K562 (cell line): ENCODE results near the gene RPUSD1. TPM values are rescaled to one million over a fixed set of nuclear protein-coding genes. Genes with fewer than 3 reads are reported as not detected.
A peak's percentile ranks its signal among the peaks of the same experiment; 100 is the strongest.

Source experiments
- ADNP ChIP-seq: fragments of 200-800 bp; sonication (Bioruptor generic); IDR thresholded peaks from 2 replicates; pipeline ENCODE4 v1.6.1; 2016; ENCODE audit warnings: missing genetic modification characterization, missing compliant biosample characterization
- PCBP1 ChIP-seq: fragments of 200-400 bp; formaldehyde crosslinking; IDR thresholded peaks from 2 replicates; pipeline ENCODE4 v1.6.1; 2018; ENCODE audit warnings: mild to moderate bottlenecking, low read depth, low read length; ENCODE audit not compliant: poor library complexity, severe bottlenecking
- RFX7 ChIP-seq: fragments of 250-450 bp; sonication (Bioruptor Pico); IDR thresholded peaks from 2 replicates; pipeline ENCODE4 v1.5.1; 2021; ENCODE audit warnings: mild to moderate bottlenecking
- polyA plus RNA-seq, 8 experiments: library from polyadenylated mRNA; depleted of rRNA in 4 of 8; stranded (reverse) in 5 of 8; unstranded in 3 of 8; fragments of >200 nt; fragmentation: Nextera tagmentation in 2 of 8; fragmentation: Illumina TruSeq in 1 of 8; extraction: Ambion mirVana in 2 of 8; extraction: Trizol in 1 of 8; gene quantifications; 2 replicates each; pipeline versions ENCODE4 v1.2.1 to v1.2.3, GENCODE V29; 2011 to 2014; ENCODE audit warnings: inconsistent platforms in 1 of 8, missing spikeins in 1 of 8
- total RNA-seq, 7 experiments: library from RNA; depleted of rRNA in 6 of 7; stranded (reverse); fragments of >200 nt in 6 of 7; fragmentation: Illumina TruSeq in 2 of 7; extraction: Trizol in 2 of 7; gene quantifications; 2 replicates each; pipeline versions ENCODE4 v1.2.1 to v1.2.3, GENCODE V29; 2011 to 2021; ENCODE audit warnings: low replicate concordance in 1 of 7
- TF ChIP-seq, protein P1 (sequence below): fragments of 450-650 bp; IDR thresholded peaks from 2 replicates; pipeline ENCODE4 v1.6.1; 2016; ENCODE audit warnings: mild to moderate bottlenecking, moderate library complexity
- TF ChIP-seq, protein P2 (sequence below): fragments of 450-650 bp; formaldehyde crosslinking; IDR thresholded peaks from 2 replicates; pipeline ENCODE4 v1.4.0; 2022; ENCODE audit warnings: missing genetic modification characterization
- TF ChIP-seq, protein P3 (sequence below): sonication (generic); formaldehyde crosslinking; IDR thresholded peaks from 2 replicates; pipeline ENCODE4 v1.8.1; 2023; ENCODE audit warnings: mild to moderate bottlenecking, missing genetic modification reagents
- TF ChIP-seq, protein P4 (sequence below): fragments of 450-650 bp; formaldehyde crosslinking; IDR thresholded peaks from 2 replicates; pipeline ENCODE4 v1.4.0; 2022; ENCODE audit warnings: missing genetic modification characterization
- TF ChIP-seq, protein P5 (sequence below): fragments of 200-800 bp; sonication (Bioruptor generic); IDR thresholded peaks from 2 replicates; pipeline ENCODE4 v1.6.1; 2017; ENCODE audit warnings: missing genetic modification characterization, missing compliant biosample characterization

RPUSD1 gene
- total and polyA plus RNA-seq, 9 of the 15 experiments (the other 6 are each of a cell fraction or from before 2014, with no cell fraction given) = 0.45 to 56.6 (median 12.0) TPM

DNA sequence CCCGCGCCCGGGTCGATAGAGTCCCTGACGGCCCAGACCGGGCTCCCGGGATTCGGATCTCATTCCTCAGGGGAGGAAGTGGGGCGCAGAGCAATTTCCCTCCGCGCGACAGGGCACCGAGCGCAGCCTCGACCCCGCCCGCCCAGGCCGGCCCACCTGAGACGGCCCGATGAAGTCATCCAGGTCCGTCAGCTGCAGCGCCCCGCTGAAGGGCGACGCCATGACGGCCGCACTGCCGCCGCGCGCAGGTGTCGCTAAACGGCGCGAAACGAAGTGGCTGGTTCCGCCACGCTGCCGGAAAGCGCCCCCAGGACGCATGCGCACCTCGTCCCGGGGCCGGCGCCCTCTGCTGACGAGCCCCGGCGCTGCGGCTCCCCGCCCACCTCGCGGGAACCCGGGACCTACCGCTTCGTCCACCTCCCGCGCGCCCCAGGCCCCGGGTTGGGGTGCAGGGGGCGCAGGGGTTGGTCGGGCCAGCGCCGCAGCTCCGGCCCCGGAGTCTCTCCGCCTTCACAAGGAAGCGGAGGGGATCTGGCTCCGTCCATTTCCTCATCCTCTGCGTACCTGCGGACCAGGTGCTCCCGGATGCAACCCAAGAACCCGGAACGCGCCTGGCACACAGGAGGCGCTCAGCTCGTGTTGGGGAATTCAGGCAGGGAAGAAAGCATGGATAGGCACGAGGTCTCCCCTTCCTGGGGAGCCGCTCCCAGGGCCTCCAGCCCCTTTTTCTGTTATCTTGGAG is 47.2 kb downstream of the RPUSD1 start, which contains the start of gene CIAO3 (continued):
- TF ChIP-seq, protein P1, sequence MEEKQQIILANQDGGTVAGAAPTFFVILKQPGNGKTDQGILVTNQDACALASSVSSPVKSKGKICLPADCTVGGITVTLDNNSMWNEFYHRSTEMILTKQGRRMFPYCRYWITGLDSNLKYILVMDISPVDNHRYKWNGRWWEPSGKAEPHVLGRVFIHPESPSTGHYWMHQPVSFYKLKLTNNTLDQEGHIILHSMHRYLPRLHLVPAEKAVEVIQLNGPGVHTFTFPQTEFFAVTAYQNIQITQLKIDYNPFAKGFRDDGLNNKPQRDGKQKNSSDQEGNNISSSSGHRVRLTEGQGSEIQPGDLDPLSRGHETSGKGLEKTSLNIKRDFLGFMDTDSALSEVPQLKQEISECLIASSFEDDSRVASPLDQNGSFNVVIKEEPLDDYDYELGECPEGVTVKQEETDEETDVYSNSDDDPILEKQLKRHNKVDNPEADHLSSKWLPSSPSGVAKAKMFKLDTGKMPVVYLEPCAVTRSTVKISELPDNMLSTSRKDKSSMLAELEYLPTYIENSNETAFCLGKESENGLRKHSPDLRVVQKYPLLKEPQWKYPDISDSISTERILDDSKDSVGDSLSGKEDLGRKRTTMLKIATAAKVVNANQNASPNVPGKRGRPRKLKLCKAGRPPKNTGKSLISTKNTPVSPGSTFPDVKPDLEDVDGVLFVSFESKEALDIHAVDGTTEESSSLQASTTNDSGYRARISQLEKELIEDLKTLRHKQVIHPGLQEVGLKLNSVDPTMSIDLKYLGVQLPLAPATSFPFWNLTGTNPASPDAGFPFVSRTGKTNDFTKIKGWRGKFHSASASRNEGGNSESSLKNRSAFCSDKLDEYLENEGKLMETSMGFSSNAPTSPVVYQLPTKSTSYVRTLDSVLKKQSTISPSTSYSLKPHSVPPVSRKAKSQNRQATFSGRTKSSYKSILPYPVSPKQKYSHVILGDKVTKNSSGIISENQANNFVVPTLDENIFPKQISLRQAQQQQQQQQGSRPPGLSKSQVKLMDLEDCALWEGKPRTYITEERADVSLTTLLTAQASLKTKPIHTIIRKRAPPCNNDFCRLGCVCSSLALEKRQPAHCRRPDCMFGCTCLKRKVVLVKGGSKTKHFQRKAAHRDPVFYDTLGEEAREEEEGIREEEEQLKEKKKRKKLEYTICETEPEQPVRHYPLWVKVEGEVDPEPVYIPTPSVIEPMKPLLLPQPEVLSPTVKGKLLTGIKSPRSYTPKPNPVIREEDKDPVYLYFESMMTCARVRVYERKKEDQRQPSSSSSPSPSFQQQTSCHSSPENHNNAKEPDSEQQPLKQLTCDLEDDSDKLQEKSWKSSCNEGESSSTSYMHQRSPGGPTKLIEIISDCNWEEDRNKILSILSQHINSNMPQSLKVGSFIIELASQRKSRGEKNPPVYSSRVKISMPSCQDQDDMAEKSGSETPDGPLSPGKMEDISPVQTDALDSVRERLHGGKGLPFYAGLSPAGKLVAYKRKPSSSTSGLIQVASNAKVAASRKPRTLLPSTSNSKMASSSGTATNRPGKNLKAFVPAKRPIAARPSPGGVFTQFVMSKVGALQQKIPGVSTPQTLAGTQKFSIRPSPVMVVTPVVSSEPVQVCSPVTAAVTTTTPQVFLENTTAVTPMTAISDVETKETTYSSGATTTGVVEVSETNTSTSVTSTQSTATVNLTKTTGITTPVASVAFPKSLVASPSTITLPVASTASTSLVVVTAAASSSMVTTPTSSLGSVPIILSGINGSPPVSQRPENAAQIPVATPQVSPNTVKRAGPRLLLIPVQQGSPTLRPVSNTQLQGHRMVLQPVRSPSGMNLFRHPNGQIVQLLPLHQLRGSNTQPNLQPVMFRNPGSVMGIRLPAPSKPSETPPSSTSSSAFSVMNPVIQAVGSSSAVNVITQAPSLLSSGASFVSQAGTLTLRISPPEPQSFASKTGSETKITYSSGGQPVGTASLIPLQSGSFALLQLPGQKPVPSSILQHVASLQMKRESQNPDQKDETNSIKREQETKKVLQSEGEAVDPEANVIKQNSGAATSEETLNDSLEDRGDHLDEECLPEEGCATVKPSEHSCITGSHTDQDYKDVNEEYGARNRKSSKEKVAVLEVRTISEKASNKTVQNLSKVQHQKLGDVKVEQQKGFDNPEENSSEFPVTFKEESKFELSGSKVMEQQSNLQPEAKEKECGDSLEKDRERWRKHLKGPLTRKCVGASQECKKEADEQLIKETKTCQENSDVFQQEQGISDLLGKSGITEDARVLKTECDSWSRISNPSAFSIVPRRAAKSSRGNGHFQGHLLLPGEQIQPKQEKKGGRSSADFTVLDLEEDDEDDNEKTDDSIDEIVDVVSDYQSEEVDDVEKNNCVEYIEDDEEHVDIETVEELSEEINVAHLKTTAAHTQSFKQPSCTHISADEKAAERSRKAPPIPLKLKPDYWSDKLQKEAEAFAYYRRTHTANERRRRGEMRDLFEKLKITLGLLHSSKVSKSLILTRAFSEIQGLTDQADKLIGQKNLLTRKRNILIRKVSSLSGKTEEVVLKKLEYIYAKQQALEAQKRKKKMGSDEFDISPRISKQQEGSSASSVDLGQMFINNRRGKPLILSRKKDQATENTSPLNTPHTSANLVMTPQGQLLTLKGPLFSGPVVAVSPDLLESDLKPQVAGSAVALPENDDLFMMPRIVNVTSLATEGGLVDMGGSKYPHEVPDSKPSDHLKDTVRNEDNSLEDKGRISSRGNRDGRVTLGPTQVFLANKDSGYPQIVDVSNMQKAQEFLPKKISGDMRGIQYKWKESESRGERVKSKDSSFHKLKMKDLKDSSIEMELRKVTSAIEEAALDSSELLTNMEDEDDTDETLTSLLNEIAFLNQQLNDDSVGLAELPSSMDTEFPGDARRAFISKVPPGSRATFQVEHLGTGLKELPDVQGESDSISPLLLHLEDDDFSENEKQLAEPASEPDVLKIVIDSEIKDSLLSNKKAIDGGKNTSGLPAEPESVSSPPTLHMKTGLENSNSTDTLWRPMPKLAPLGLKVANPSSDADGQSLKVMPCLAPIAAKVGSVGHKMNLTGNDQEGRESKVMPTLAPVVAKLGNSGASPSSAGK = peak; percentile 86
- TF ChIP-seq, protein P2, sequence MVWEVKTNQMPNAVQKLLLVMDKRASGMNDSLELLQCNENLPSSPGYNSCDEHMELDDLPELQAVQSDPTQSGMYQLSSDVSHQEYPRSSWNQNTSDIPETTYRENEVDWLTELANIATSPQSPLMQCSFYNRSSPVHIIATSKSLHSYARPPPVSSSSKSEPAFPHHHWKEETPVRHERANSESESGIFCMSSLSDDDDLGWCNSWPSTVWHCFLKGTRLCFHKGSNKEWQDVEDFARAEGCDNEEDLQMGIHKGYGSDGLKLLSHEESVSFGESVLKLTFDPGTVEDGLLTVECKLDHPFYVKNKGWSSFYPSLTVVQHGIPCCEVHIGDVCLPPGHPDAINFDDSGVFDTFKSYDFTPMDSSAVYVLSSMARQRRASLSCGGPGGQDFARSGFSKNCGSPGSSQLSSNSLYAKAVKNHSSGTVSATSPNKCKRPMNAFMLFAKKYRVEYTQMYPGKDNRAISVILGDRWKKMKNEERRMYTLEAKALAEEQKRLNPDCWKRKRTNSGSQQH (CRISPR knock-in tag) = no peak
- TF ChIP-seq, protein P3, sequence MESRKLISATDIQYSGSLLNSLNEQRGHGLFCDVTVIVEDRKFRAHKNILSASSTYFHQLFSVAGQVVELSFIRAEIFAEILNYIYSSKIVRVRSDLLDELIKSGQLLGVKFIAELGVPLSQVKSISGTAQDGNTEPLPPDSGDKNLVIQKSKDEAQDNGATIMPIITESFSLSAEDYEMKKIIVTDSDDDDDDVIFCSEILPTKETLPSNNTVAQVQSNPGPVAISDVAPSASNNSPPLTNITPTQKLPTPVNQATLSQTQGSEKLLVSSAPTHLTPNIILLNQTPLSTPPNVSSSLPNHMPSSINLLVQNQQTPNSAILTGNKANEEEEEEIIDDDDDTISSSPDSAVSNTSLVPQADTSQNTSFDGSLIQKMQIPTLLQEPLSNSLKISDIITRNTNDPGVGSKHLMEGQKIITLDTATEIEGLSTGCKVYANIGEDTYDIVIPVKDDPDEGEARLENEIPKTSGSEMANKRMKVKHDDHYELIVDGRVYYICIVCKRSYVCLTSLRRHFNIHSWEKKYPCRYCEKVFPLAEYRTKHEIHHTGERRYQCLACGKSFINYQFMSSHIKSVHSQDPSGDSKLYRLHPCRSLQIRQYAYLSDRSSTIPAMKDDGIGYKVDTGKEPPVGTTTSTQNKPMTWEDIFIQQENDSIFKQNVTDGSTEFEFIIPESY (CRISPR knock-in tag) = no peak
- TF ChIP-seq, protein P4, sequence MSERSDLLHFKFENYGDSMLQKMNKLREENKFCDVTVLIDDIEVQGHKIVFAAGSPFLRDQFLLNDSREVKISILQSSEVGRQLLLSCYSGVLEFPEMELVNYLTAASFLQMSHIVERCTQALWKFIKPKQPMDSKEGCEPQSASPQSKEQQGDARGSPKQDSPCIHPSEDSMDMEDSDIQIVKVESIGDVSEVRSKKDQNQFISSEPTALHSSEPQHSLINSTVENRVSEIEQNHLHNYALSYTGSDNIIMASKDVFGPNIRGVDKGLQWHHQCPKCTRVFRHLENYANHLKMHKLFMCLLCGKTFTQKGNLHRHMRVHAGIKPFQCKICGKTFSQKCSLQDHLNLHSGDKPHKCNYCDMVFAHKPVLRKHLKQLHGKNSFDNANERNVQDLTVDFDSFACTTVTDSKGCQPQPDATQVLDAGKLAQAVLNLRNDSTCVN (CRISPR knock-in tag) = no peak
- TF ChIP-seq RFX7 (CRISPR knock-in tag) (no peak), PCBP1 (peak; percentile 68), ADNP (tag) (no peak)
- TF ChIP-seq, protein P5, sequence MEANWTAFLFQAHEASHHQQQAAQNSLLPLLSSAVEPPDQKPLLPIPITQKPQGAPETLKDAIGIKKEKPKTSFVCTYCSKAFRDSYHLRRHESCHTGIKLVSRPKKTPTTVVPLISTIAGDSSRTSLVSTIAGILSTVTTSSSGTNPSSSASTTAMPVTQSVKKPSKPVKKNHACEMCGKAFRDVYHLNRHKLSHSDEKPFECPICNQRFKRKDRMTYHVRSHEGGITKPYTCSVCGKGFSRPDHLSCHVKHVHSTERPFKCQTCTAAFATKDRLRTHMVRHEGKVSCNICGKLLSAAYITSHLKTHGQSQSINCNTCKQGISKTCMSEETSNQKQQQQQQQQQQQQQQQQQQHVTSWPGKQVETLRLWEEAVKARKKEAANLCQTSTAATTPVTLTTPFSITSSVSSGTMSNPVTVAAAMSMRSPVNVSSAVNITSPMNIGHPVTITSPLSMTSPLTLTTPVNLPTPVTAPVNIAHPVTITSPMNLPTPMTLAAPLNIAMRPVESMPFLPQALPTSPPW (CRISPR knock-in tag) = peak; percentile 56
